HAP-1 (cell line): ENCODE results near the gene PHLDA1.

Source experiments
- DNase-seq, 2 experiments: peaks; one replicate each; pipeline ENCODE4 v3.0.0-alpha.2; 2016 to 2020; ENCODE audit warnings: low spot score in 2 of 2
- H3K27me3 ChIP-seq: fragments of 250-450 bp; sonication (Bioruptor Pico); 2 replicates; pipeline ENCODE4 v1.5.1; 2020; ENCODE audit warnings: low read depth, mild to moderate bottlenecking, moderate library complexity
- H3K36me3 ChIP-seq: fragments of 250-450 bp; sonication (Bioruptor Pico); replicated peaks from 2 replicates; pipeline ENCODE4 v1.5.1; 2020; ENCODE audit warnings: mild to moderate bottlenecking
- H3K4me1 ChIP-seq: fragments of 250-450 bp; sonication (Bioruptor Pico); 2 replicates; pipeline ENCODE4 v1.5.1; 2020; ENCODE audit warnings: mild to moderate bottlenecking
- H3K4me3 ChIP-seq: fragments of 250-450 bp; sonication (Bioruptor Pico); 2 replicates; pipeline ENCODE4 v1.5.1; 2020; ENCODE audit warnings: mild to moderate bottlenecking, moderate library complexity
- H3K9me3 ChIP-seq: fragments of 250-450 bp; sonication (Bioruptor Pico); 2 replicates; pipeline ENCODE4 v1.5.1; 2020; ENCODE audit warnings: mild to moderate bottlenecking, moderate library complexity
- in situ Hi-C: fragments of 300-500 bp; cut with MboI; formaldehyde crosslinking; loops from 3 replicates; pipeline ENCODE4 v1.14.3; 2020; ENCODE audit warnings: low sequenced_read_pairs, inconsistent platforms, mixed read lengths

Gene PHLDA1

DNA sequence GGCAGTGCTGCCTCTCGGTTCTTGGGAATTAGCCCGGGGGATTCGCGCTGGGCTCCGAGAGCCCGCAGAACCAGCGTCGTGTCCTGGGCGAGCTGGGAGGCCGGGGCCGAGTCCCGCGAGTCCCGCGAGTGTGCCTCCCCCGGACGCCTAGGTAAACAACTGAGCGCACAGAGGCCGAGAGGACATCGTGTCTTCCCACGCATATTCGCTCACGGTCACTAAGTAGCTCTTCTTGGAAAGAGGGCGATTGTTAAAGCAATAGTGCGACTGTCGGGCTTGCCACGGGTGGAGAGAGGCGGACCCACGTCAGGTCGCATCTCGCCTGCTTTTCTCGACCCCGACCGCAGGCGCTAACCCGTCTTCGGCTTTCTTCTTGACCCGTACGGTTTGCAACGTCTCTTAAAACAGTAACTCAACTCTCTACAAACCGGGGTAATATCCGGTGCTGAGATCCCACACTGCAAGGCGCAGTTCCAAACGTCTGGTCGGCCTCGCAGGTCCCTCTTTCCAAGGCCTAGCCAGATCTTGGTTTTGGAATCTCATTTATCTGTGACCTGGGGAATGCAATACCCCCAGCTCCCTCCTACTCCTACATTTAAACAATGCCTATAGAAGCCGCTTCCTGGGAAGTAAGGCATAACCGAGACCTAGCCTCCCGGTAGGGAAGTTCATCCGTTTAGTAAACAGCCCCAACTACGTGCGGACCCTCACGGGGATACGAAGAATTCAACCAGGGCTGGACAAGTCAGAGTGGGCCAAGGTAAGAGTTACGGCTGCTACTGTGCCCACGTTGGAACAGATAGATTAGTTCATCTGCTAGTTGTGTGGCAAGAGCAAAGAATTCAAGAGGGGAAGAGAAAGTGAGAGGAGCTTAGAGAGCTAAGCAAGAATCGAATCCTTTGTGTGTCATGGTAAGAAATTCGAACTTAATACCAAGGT, 736 bp upstream of the PHLDA1 start:
- Histone ChIP-seq H3K4me1 (peaks cover 3% of the 10 kb centered on the region), H3K36me3 (no peaks in the 10 kb centered on the region), H3K4me3 (peak overlapping the region; percentile 64), H3K9me3 (no peaks in the 10 kb centered on the region), H3K27me3 (no peaks in the 10 kb centered on the region)
- in situ Hi-C loops: loop anchor here (5.0 kb wide), 1 partner anchor 520 kb away; the partner anchor contains the start of gene KRR1
- peak; percentile 41 to 68 for DNase-seq

DNA sequence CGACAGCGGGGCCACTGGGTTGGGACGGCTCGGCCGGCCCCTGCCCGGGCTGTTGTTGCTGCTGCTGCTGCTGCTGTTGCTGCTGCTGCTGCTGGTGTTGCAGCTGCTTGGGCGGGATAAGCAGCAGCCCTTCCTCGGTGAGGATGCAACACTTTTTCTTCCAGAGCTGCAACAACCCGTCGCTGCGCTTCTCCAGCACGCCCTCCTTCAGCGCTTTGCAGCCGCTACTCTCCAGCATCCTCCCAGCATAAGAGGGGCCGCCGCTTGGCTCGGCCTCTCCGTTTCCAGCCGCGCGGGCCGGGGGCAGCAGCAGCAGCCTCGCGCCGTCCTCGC, 529 bp downstream of the PHLDA1 start:
- H3K4me3 ChIP-seq: peak overlapping the region; percentile 64
- no peaks in the 10 kb centered on the region for H3K27me3 ChIP-seq
- peak in 1 of 2 experiments; percentile 23 for DNase-seq
- in situ Hi-C loops: loop anchor here (5.0 kb wide), 1 partner anchor 519 kb away; the partner anchor contains the start of gene KRR1
- H3K36me3 ChIP-seq: no peaks in the 10 kb centered on the region
- H3K4me1 ChIP-seq: peaks cover 2% of the 10 kb centered on the region
- H3K9me3 ChIP-seq: no peaks in the 10 kb centered on the region

DNA sequence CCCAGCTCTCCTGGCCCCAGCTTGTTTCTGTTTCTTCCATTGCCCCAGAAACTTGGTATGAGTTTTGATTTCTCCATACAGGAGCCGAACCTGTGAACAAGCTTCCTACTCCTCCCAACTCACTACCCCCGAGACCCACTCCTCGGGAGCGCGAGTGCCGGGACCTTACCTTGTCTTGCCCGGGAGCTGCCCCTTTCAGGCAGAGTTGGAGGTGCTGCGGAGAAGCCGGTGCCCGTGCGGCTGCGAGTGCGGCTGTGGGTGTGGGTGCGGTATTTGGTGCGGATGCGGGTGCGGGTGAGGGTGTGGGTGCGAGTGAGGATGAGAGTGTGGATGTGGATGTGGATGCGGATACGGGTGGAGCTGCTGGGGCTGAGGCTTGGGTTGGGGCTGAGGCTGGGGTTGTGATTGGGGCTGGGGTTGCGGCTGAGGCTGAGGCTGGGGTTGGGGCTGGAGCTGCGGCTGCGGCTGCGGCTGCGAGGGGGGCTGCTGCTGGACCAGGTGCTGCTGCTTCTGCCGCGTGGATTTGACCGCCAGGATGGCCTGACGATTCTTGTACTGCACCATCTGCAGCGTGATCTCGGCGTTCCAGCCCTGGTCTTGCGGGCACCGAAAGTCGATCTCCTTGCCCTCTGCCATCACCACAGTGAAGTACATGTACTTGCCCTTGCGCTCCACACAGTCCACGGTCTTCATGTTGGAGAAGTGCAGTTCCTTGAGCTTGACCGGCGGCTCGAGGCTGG, 1.1 kb downstream of the PHLDA1 start:
- Histone ChIP-seq H3K4me1 (peaks cover 5% of the 10 kb centered on the region), H3K9me3 (no peaks in the 10 kb centered on the region), H3K27me3 (no peaks in the 10 kb centered on the region), H3K36me3 (no peaks in the 10 kb centered on the region), H3K4me3 (peak overlapping the region; percentile 64)
- DNase-seq: peak; percentile 35 to 54
- in situ Hi-C loops: loop anchor here (5.0 kb wide), 1 partner anchor 518 kb away; the partner anchor contains the start of gene KRR1

DNA sequence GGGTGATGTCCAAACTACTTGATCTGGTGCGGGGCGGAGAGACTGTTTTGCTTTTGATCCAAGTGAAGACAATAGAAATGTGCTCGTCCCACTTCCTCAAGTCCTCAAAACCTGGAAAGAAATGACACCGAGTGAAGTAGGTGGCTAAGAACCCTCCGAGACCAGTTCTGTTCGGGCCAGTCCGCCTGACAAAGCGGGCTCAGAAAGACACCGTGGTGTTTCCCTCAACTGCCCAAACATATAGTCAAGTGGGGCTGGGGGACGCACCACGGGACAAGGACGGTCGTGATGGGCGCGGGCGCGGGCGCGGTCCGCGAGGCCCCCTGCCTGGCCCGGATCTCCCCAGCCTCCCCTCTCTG, 1.6 kb downstream of the PHLDA1 start:
- Histone ChIP-seq H3K27me3 (no peaks in the 10 kb centered on the region), H3K9me3 (no peaks in the 10 kb centered on the region), H3K4me1 (peaks cover 11% of the 10 kb centered on the region), H3K4me3 (peak overlapping the region; percentile 64), H3K36me3 (no peaks in the 10 kb centered on the region)
- in situ Hi-C loops: loop anchor here (5.0 kb wide), 1 partner anchor 518 kb away; the partner anchor contains the start of gene KRR1
- DNase-seq: peak; percentile 13 to 22

DNA sequence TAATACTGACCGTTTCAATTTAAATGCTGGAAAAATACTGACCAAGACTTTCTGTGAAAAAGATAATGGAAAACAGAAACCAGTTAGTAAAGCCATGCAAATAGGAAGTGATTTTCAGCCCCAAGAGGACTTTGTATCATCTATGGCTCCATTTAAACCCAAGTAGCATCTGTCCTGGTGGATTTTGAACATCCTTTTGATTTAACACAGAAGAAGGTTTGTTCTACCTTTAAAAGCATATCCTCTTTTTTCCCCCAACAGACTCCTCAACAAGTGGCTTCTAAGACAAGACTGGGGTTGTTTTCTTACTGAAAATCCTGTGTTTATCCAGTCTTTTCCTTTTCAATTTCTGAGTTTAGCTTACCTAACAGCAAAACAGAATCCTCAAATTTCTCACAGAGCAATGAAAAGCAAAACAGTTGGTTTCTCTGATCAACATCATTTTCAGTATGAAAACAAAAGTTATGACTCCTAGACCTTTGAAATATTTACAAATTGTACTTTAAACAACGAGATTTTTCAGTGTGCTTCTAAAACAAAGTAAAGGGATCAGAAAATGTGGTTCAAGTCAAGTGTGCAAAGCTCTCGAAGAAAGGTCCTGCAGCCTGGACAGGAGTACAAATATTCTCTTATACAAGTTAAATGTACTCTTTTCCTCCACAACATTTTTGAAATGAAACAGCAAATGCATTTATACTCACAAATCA, 2.9 kb downstream of the PHLDA1 start:
- Histone ChIP-seq H3K36me3 (no peaks in the 10 kb centered on the region), H3K4me1 (peaks cover 16% of the 10 kb centered on the region), H3K9me3 (no peaks in the 10 kb centered on the region), H3K4me3 (no peak overlapping the region; the same call in 1 of the 2 replicates), H3K27me3 (no peaks in the 10 kb centered on the region)
- in situ Hi-C loops: no loop called here
- DNase-seq: no peak

DNA sequence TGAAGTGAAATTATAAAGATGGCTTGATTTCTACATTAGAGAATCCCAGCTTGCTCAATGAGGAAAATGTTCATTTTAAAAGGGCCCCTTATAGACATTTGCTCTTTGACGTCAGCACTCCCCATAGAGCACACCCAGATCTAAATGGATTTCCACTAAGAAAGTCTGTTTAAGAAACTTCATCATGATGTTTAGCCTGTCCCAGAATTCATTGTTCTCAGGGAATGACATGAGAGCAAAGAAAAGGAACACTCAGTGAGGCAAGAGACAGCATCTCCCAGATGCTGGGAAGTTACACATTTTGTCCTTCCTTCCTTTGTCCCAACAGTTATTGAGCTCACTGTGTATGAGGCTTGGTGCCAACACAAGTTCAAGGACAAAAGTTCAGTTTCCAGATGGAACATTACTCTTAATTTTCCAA, 4.9 kb downstream of the PHLDA1 start:
- in situ Hi-C loops: no loop called here
- Histone ChIP-seq H3K4me1 (peaks cover 13% of the 10 kb centered on the region), H3K9me3 (no peaks in the 10 kb centered on the region), H3K36me3 (no peaks in the 10 kb centered on the region), H3K4me3 (no peak overlapping the region), H3K27me3 (no peaks in the 10 kb centered on the region)
- DNase-seq: no peak

DNA sequence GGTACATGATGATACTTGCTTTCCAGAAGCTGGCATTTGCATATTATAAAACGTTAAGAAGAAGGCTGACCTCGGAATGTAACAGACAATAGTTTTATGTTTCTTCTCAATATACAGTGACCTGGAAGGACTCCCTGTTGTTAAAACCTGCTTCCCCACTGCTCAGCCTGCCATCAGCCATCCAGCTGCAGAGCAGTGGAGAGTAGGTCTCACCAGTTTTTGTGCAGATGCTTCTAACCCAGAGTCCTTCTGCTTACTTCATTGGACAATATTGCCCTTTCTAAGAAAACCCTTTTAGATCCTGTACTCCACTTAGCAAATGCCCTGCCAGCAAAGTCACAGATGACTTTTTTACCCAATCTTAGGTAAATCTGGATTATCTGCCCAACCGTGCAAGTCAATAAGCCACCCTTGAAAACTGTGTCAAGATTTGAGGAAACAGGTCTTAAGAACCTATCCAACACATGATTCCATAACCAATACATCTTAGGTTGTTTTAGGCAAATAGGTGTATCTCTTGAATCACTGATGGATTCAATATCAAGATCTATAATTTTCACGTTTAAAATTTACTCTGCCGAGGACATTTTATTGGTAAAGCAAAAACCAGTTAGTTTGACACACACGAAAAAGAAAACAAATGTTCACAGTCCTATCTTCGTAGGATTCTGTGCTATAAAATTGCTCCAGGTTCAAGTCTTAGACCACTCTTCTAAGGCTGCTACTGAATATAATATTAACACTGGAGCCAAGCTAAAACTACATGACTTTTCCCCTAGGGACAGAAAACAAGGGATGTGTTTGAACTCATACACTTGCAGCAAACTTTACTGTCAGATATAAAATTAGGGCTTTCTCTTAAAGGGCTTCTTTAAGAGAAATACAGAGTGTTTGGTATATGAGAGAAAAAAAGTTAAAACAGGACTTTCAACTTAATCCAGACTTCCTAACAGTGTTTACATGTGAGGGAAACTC, 5.7 kb downstream of the PHLDA1 start:
- Histone ChIP-seq H3K9me3 (no peaks in the 10 kb centered on the region), H3K4me1 (peaks cover 13% of the 10 kb centered on the region), H3K36me3 (no peaks in the 10 kb centered on the region), H3K4me3 (no peak overlapping the region), H3K27me3 (no peaks in the 10 kb centered on the region)
- in situ Hi-C loops: no loop called here
- DNase-seq: no peak

DNA sequence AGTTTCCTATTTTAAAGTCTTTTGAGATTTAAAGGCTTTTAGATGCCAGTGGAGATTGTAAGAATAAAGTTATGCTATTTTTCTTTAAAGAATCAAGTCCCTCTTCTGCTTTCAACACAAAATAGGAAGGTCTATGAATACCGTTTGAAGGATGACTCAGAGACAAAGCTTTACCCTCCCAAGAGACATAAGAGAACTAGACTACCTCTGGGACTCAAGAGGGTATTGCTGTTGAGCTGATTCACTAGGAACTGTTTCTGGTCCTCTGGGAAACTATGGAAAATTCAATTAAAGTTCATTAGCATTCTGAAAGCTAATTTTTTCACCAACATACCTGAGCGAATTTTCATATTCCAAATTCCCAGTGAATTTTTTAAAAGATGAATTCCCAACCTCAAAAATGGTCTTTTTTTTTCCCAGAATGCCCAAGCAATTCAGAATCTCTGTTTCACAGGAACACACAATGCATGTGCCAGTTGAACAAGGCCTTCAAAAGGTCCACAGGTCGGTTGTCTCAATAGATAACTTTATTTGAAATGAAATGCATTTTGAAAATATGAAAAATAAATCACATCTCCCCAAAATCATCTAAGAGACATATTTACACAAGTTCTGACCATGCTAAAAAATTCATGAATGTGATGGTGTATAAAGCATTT, 6.5 kb downstream of the PHLDA1 start:
- Histone ChIP-seq H3K27me3 (no peaks in the 10 kb centered on the region), H3K4me3 (no peak overlapping the region), H3K4me1 (peaks cover 13% of the 10 kb centered on the region), H3K9me3 (no peaks in the 10 kb centered on the region), H3K36me3 (no peaks in the 10 kb centered on the region)
- peak in 1 of 2 experiments; percentile 45 for DNase-seq
- in situ Hi-C loops: no loop called here

DNA sequence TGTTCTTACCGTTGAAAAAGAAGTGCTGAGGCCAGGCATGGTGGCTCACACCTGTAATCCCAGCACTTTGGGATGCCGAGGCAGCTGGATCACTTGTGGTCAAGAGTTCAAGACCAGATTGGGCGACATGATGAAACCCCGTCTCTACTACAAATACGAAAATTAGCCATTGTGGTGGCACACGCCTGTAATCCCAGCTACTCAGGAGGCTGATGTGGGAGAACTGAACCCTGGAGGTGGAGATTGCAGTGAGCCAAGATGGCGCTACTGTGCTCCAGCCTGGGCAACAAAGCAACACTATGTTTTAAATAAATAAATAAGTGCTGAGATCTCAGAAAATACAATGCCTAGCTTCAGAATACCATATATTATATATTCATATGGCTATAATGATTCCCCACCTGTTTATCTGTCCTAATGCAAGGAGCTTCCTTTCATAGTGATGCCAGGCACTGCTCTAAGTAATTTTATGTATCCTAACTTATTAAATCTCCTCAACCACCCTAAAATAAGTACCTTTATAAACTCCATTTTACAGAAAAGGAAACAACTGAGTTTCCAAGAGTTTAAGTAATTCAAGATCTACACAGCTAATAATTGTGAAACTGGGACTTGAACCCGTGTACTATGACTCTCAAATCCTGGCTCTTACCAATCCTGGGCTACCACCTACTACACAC, 7.3 kb downstream of the PHLDA1 start:
- Histone ChIP-seq H3K4me1 (peaks cover 13% of the 10 kb centered on the region), H3K4me3 (no peak overlapping the region), H3K36me3 (no peaks in the 10 kb centered on the region), H3K27me3 (no peaks in the 10 kb centered on the region), H3K9me3 (no peaks in the 10 kb centered on the region)
- in situ Hi-C loops: no loop called here
- DNase-seq: no peak

DNA sequence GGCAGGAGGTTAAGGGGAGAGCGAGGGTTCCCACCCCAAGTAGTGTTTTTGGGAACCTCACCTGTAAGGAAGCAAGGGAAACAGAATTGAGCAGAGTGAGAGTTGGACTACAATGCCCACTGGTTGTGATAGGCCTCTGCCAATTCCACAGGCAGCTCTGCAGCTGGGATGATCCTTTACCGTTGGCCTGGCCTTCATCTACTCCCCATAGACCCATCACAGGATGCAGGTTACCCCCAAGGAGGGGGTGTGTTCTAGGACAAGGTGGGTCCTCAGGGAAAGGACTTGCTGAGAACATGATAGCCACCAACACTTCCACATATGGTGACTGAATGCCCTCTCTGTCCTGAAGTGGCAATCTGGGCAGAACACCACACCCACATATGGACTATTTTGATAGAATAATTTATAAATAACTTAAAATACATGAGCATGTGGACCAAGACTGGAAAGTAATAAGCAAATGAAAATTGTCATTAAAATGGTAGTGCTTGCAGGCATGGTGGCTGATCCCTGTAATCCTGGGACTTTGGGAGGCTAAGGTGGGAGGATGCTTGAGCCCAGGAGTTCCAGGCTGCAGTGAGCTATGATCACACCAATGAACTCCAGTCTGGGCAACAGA, 8.4 kb downstream of the PHLDA1 start:
- H3K9me3 ChIP-seq: no peaks in the 10 kb centered on the region
- H3K36me3 ChIP-seq: no peaks in the 10 kb centered on the region
- H3K4me3 ChIP-seq: no peak overlapping the region
- H3K4me1 ChIP-seq: peaks cover 13% of the 10 kb centered on the region
- in situ Hi-C loops: no loop called here
- no peak for DNase-seq
- H3K27me3 ChIP-seq: no peaks in the 10 kb centered on the region

DNA sequence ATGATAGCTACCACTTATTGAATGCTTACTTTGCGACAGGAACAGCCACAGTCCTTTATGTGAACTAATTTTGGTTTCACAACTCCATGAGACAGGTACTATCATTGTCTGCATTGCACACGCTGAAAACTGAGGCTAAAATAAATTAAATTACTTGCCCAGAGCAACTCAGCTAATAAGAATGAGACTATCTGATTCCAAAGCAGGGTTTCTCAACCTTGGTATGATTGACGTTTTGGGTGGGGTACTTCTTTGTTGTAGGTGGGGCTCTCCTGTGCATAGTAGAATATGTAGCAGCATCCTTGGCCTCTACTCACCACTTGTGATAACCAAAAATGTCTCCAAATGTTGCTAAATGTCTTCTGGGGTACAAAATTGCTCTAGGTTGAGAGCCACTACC, 9.1 kb downstream of the PHLDA1 start:
- Histone ChIP-seq H3K9me3 (no peaks in the 10 kb centered on the region), H3K36me3 (no peaks in the 10 kb centered on the region), H3K4me3 (no peak overlapping the region), H3K27me3 (no peaks in the 10 kb centered on the region), H3K4me1 (peaks cover 13% of the 10 kb centered on the region)
- in situ Hi-C loops: no loop called here
- no peak for DNase-seq
